CD14-positive monocyte (primary cell): ENCODE measurements around the gene WWOX. TPM values are rescaled to one million over a fixed set of nuclear protein-coding genes. Genes with fewer than 3 reads are reported as not detected.

Experiments
- DNase-seq, 3 donors: peaks; one replicate each; pipeline ENCODE4 v3.0.0-alpha.2; 2011 to 2022
- H2AFZ ChIP-seq: 2 replicates; pipeline ENCODE4 v1.6.0; 2012; ENCODE audit warnings: mild to moderate bottlenecking, low read depth, low read length, inconsistent platforms; ENCODE audit not compliant: insufficient read depth, poor library complexity, severe bottlenecking
- H3K27ac ChIP-seq, 2 donors: 1 replicate in 1 of 2; 2 replicates in 1 of 2; pipeline ENCODE4 v1.5.1; 2012 to 2013; ENCODE audit warnings: low read length in 2 of 2, control low read depth in 1 of 2, inconsistent platforms in 1 of 2, low read depth in 1 of 2, mild to moderate bottlenecking in 1 of 2
- H3K27me3 ChIP-seq, 2 donors: one replicate each; pipeline versions ENCODE4 v1.6.0 to v1.6.1; 2011 to 2013; ENCODE audit warnings: low read length in 2 of 2; ENCODE audit not compliant: control insufficient read depth in 2 of 2, insufficient read depth in 2 of 2
- H3K36me3 ChIP-seq, 2 donors: replicated peaks in 1 of 2; 1 replicate in 1 of 2; 2 replicates in 1 of 2; pipeline versions ENCODE4 v1.5.1 to v1.6.1; 2012 to 2013; ENCODE audit warnings: low read length in 2 of 2, control low read depth in 1 of 2, inconsistent platforms in 1 of 2, mild to moderate bottlenecking in 1 of 2; ENCODE audit not compliant: insufficient read depth in 2 of 2, control insufficient read depth in 1 of 2
- H3K4me1 ChIP-seq, 2 donors: 1 replicate in 1 of 2; 2 replicates in 1 of 2; pipeline versions ENCODE4 v1.5.1 to v1.6.1; 2012 to 2013; ENCODE audit warnings: low read length in 2 of 2, control low read depth in 1 of 2, inconsistent platforms in 1 of 2, mild to moderate bottlenecking in 1 of 2, moderate library complexity in 1 of 2; ENCODE audit not compliant: insufficient read depth in 2 of 2, control insufficient read depth in 1 of 2
- H3K4me2 ChIP-seq: replicated peaks from 2 replicates; pipeline ENCODE3; 2012; ENCODE audit warnings: low read length, moderate library complexity, mild to moderate bottlenecking; ENCODE audit not compliant: poor library complexity, severe bottlenecking; ENCODE audit errors: extremely low read depth
- H3K4me3 ChIP-seq, 3 experiments: fragments of 200-600 bp in 1 of 3; sonication (generic) in 1 of 3; replicated peaks in 1 of 3; 1 replicate in 2 of 3; 2 replicates in 1 of 3; pipeline ENCODE4 v1.5.1; 2011 to 2013; ENCODE audit warnings: low read length in 3 of 3, mild to moderate bottlenecking in 3 of 3, control low read depth in 2 of 3, low read depth in 2 of 3, inconsistent platforms in 1 of 3, moderate library complexity in 1 of 3
- H3K79me2 ChIP-seq: 2 replicates; pipeline ENCODE4 v1.6.0; 2012; ENCODE audit warnings: mild to moderate bottlenecking, control low read depth, inconsistent platforms, low read length, moderate library complexity; ENCODE audit not compliant: insufficient read depth
- H3K9ac ChIP-seq: 2 replicates; pipeline ENCODE4 v1.6.0; 2017; ENCODE audit warnings: low read length, mild to moderate bottlenecking; ENCODE audit not compliant: insufficient read depth, poor library complexity, severe bottlenecking
- H3K9me3 ChIP-seq, 2 donors: replicated peaks in 1 of 2; 1 replicate in 1 of 2; 2 replicates in 1 of 2; pipeline versions ENCODE4 v1.5.1 to v1.6.1; 2012 to 2013; ENCODE audit warnings: low read length in 2 of 2, control low read depth in 1 of 2; ENCODE audit not compliant: control insufficient read depth in 1 of 2, insufficient read depth in 1 of 2
- H4K20me1 ChIP-seq: 2 replicates; pipeline ENCODE4 v1.6.0; 2012; ENCODE audit warnings: mild to moderate bottlenecking, low read length, control low read depth, moderate library complexity; ENCODE audit not compliant: insufficient read depth
- H3K27ac Mint-ChIP-seq, 7 donors: one replicate each; pipeline ENCODE4 v1.8.0; 2020; ENCODE audit warnings: mild to moderate bottlenecking in 7 of 7, mixed read lengths in 7 of 7, moderate library complexity in 6 of 7, inconsistent platforms in 2 of 7
- H3K27me3 Mint-ChIP-seq, 3 donors: one replicate each; pipeline ENCODE4 v1.8.0; 2021 to 2022; ENCODE audit warnings: low read depth in 3 of 3, mild to moderate bottlenecking in 3 of 3, mixed read lengths in 3 of 3, moderate library complexity in 3 of 3, inconsistent platforms in 1 of 3
- H3K36me3 Mint-ChIP-seq, 2 donors: one replicate each; pipeline ENCODE4 v1.8.0; 2020; ENCODE audit warnings: mixed read lengths in 2 of 2, inconsistent platforms in 1 of 2, mild to moderate bottlenecking in 1 of 2
- H3K4me1 Mint-ChIP-seq: one replicate; pipeline ENCODE4 v1.8.0; 2020; ENCODE audit warnings: mild to moderate bottlenecking, mixed read lengths
- H3K4me3 Mint-ChIP-seq, 2 donors: one replicate each; pipeline ENCODE4 v1.8.0; 2020; ENCODE audit warnings: mild to moderate bottlenecking in 2 of 2, mixed read lengths in 2 of 2, moderate library complexity in 1 of 2
- H3K9me3 Mint-ChIP-seq, 7 donors: one replicate each; pipeline ENCODE4 v1.8.0; 2020 to 2022; ENCODE audit warnings: mixed read lengths in 7 of 7, mild to moderate bottlenecking in 6 of 7, moderate library complexity in 6 of 7, inconsistent platforms in 2 of 7
- WGBS: methylation state at CpG from one replicate; pipeline ENCODE4 v1.1.5; 2013; ENCODE audit warnings: missing lambda C conversion rate; ENCODE audit not compliant: insufficient coverage; 5-methylcytosine and 5-hydroxymethylcytosine counted together
- intact Hi-C, 2 donors: fragments of 100-400 bp; cut with micrococcal nuclease; formaldehyde crosslinking; loops; one replicate each; pipeline versions ENCODE4 v1.15.0 to v1.15.1; 2023
- polyA plus RNA-seq, 3 donors: library from polyadenylated mRNA; depleted of rRNA in 1 of 3; unstranded in 2 of 3; stranded (reverse) in 1 of 3; fragments of 300-500 nt in 2 of 3; fragments of >200 nt in 1 of 3; fragmentation: Illumina TruSeq in 2 of 3; gene quantifications; 1 replicate in 2 of 3; 2 replicates in 1 of 3; pipeline ENCODE4 v1.2.3, GENCODE V29; 2012 to 2021
- TF ChIP-seq, protein P1 (sequence below): fragments of 200-600 bp; IDR thresholded peaks from one replicate; pipeline ENCODE4 v1.8.0; 2022; ENCODE audit warnings: antibody characterized with exemption, mild to moderate bottlenecking

Gene WWOX
- polyA plus RNA-seq, 3 donors = 4.0 to 7.0 (median 6.3) TPM

DNA sequence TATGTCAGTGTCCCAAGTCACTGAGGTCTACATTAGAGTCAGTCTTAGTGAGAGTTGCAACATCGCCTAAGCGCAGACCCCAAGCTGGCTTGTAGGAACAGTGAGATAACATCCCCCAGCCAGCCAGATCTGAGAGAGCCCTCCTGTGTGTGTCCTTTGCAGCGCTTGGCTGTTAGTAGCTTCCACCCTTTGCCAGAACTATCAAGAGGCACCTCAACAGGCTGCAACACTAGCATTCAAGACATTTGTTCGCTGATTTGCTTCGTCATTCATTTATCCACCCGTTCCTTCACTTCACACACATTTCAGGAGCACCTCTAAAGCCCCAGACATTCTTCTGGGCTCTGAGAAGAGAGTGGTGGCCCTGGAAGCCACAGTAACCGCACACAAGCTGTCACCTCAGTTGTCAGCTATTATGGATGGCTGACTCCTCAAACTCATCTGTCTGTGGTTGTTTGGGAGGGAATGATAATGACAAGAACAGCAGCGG is 289.6 kb downstream of the WWOX start:
- peaks cover 0 to 9% of the 10 kb centered on the region in 2 donors for H3K36me3 Mint-ChIP-seq
- peaks cover 2 to 15% (median 10%) of the 10 kb centered on the region in 7 donors for H3K9me3 Mint-ChIP-seq
- H3K4me1 ChIP-seq = no peaks in the 10 kb centered on the region
- no peak overlapping the region for H3K4me3 Mint-ChIP-seq
- H3K27ac Mint-ChIP-seq = no peak overlapping the region
- no peaks in the 10 kb centered on the region for H4K20me1 ChIP-seq
- no peaks in the 10 kb centered on the region for H3K36me3 ChIP-seq
- intact Hi-C loops = no loop called here
- peaks cover 0 to 2% (median 0%) of the 10 kb centered on the region in 3 donors for H3K27me3 Mint-ChIP-seq
- TF ChIP-seq, protein P1, sequence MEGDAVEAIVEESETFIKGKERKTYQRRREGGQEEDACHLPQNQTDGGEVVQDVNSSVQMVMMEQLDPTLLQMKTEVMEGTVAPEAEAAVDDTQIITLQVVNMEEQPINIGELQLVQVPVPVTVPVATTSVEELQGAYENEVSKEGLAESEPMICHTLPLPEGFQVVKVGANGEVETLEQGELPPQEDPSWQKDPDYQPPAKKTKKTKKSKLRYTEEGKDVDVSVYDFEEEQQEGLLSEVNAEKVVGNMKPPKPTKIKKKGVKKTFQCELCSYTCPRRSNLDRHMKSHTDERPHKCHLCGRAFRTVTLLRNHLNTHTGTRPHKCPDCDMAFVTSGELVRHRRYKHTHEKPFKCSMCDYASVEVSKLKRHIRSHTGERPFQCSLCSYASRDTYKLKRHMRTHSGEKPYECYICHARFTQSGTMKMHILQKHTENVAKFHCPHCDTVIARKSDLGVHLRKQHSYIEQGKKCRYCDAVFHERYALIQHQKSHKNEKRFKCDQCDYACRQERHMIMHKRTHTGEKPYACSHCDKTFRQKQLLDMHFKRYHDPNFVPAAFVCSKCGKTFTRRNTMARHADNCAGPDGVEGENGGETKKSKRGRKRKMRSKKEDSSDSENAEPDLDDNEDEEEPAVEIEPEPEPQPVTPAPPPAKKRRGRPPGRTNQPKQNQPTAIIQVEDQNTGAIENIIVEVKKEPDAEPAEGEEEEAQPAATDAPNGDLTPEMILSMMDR = no peak
- no peak for DNase-seq
- no peak overlapping the region for H3K27ac ChIP-seq
- H3K9me3 ChIP-seq = peaks cover 0 to 16% of the 10 kb centered on the region in 2 donors
- no peaks in the 10 kb centered on the region for H3K27me3 ChIP-seq
- no peak overlapping the region for H2AFZ ChIP-seq
- no peak overlapping the region for H3K4me2 ChIP-seq
- H3K4me3 ChIP-seq = no peak overlapping the region
- 83% methylated on average over 6 of the region's 8 CpGs for WGBS
- no peak overlapping the region for H3K9ac ChIP-seq
- peaks cover 2% of the 10 kb centered on the region for H3K4me1 Mint-ChIP-seq
- no peaks in the 10 kb centered on the region for H3K79me2 ChIP-seq

DNA sequence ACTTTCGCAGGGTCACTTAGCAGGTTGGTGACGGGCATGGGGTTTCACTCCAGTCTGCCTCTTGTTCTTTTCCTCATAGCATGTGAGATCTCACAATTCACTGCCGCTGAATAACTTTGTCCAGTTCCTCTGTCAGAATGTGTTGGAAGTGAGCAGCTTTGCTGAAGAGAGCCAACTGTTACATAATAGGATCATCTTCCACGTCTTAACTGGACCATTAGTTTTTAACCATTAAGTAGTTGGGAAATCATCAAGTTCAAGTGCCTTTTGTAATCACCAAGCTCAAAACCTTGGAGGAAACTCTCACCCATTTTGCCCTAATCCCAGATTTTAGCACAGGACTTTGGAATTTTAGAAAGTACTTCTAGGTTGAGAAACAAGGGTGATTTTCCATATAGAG is 290.6 kb downstream of the WWOX start:
- H3K4me1 ChIP-seq = no peaks in the 10 kb centered on the region
- intact Hi-C loops = no loop called here
- no peak for DNase-seq
- no peak overlapping the region for H3K4me2 ChIP-seq
- WGBS = 100% methylated on average over 2 of the region's 4 CpGs
- Mint-ChIP-seq H3K27me3 (peaks cover 0 to 2% (median 0%) of the 10 kb centered on the region in 3 donors), H3K4me1 (peaks cover 2% of the 10 kb centered on the region), H3K4me3 (no peak overlapping the region), H3K27ac (no peak overlapping the region), H3K9me3 (peaks cover 2 to 12% (median 9%) of the 10 kb centered on the region in 7 donors), H3K36me3 (peaks cover 0 to 9% of the 10 kb centered on the region in 2 donors)
- H3K36me3 ChIP-seq = no peaks in the 10 kb centered on the region
- no peaks in the 10 kb centered on the region for H3K79me2 ChIP-seq
- TF ChIP-seq, protein P1 = no peak
- H2AFZ ChIP-seq = no peak overlapping the region
- H3K4me3 ChIP-seq = no peak overlapping the region
- no peak overlapping the region for H3K9ac ChIP-seq
- H3K27me3 ChIP-seq = no peaks in the 10 kb centered on the region
- H3K27ac ChIP-seq = no peak overlapping the region
- peaks cover 0 to 16% of the 10 kb centered on the region in 2 donors for H3K9me3 ChIP-seq
- no peaks in the 10 kb centered on the region for H4K20me1 ChIP-seq
